HepG2 (cell line): ENCODE measurements around the gene ZDHHC3. TPM values are rescaled to one million over a fixed set of nuclear protein-coding genes. Genes with fewer than 3 reads are reported as not detected.

Experiments
- ATAC-seq: fragments of 200-7000 bp; cut with Tn5 transposase; 3 replicates; pipeline ENCODE4 v1.9.1; 2020; ENCODE audit warnings: mild to moderate bottlenecking, moderate library complexity
- BruUV-seq: library from RNA; stranded (reverse); fragments of 400-500 nt; replicated peaks from 2 replicates; lab custom pipeline; 2021; lab: Mats Ljungman, UMichigan
- CTCF ChIA-PET: fragments of 300-600 bp; formaldehyde crosslinking; extraction: SDS; loops from one replicate; lab custom pipeline; 2021; ENCODE audit warnings: low total read pairs, inconsistent platforms, low intra/inter-chr PET ratio; lab: Yijun Ruan, JAX
- POLR2A ChIA-PET: fragments of 350-600 bp; sonication (Branson Sonifier 250); formaldehyde crosslinking; loops from one replicate; lab custom pipeline; 2020; ENCODE audit warnings: antibody characterized with exemption, inconsistent platforms; lab: Yijun Ruan, JAX
- DNase-seq: peaks from one replicate; pipeline ENCODE4 v3.0.0-alpha.2; 2015; ENCODE audit warnings: low spot score
- FAIRE-seq: peaks from 3 replicates; lab custom pipeline; 2011; peaks lifted over from hg19 to GRCh38; lab: Jason Lieb, UNC
- H2AFZ ChIP-seq: one replicate; pipeline ENCODE4 v1.6.1; 2011; ENCODE audit warnings: low read length, inconsistent platforms
- H3K27ac ChIP-seq: fragments of 300-600 bp; 3 replicates; pipeline ENCODE4 v1.8.0; 2011; ENCODE audit warnings: mixed run types, mild to moderate bottlenecking, mixed read lengths, low read length, inconsistent platforms; ENCODE audit not compliant: insufficient read depth; ENCODE audit errors: extremely low read length
- H3K27me3 ChIP-seq, 2 experiments: fragments of 200-600 bp in 1 of 2; 2 replicates in 1 of 2; 3 replicates in 1 of 2; pipeline versions ENCODE4 v1.6.0 to v1.8.0; 2011; ENCODE audit warnings: low read length in 2 of 2, mild to moderate bottlenecking in 2 of 2, moderate library complexity in 2 of 2, inconsistent platforms in 1 of 2; ENCODE audit not compliant: insufficient read depth in 2 of 2, control insufficient read depth in 1 of 2
- H3K36me3 ChIP-seq, 2 experiments: fragments of 200-600 bp in 1 of 2; replicated peaks in 1 of 2; 2 replicates in 1 of 2; 3 replicates in 1 of 2; pipeline versions ENCODE4 v1.5.1 to v1.8.0; 2011; ENCODE audit warnings: low read length in 2 of 2, inconsistent platforms in 1 of 2; ENCODE audit not compliant: insufficient read depth in 2 of 2, control insufficient read depth in 1 of 2
- H3K4me1 ChIP-seq: 2 replicates; pipeline ENCODE4 v1.5.1; 2012; ENCODE audit warnings: low read length, inconsistent platforms; ENCODE audit not compliant: insufficient read depth
- H3K4me2 ChIP-seq: 2 replicates; pipeline ENCODE4 v1.6.0; 2011; ENCODE audit warnings: low read depth, low read length, inconsistent platforms
- H3K4me3 ChIP-seq, 3 experiments: fragments of 200-600 bp in 1 of 3; sonication (generic), shearing (Covaris generic) in 1 of 3; replicated peaks in 1 of 3; 2 replicates each; pipeline ENCODE4 v1.5.1; 2011 to 2016; ENCODE audit warnings: low read length in 3 of 3, inconsistent platforms in 2 of 3, low read depth in 2 of 3, mild to moderate bottlenecking in 2 of 3, control low read depth in 1 of 3, mixed read lengths in 1 of 3; ENCODE audit not compliant: insufficient read depth in 1 of 3
- H3K79me2 ChIP-seq: one replicate; pipeline ENCODE4 v1.6.1; 2011; ENCODE audit warnings: low read length, inconsistent platforms; ENCODE audit not compliant: insufficient read depth
- H3K9ac ChIP-seq: 2 replicates; pipeline ENCODE4 v1.6.0; 2011; ENCODE audit warnings: mild to moderate bottlenecking, low read depth, low read length, inconsistent platforms; ENCODE audit not compliant: insufficient read depth
- H3K9me3 ChIP-seq: 2 replicates; pipeline ENCODE4 v1.5.1; 2012; ENCODE audit warnings: mild to moderate bottlenecking, low read length
- H4K20me1 ChIP-seq: 2 replicates; pipeline ENCODE4 v1.6.0; 2011; ENCODE audit warnings: inconsistent platforms, mild to moderate bottlenecking, low read length, moderate library complexity; ENCODE audit not compliant: insufficient read depth
- ARID3A ChIP-seq: IDR thresholded peaks from 2 replicates; pipeline ENCODE4 v1.6.1; 2012; ENCODE audit warnings: low read depth, low read length, improper control_type of control experiment
- BCL3 ChIP-seq: sonication (generic); formaldehyde crosslinking; IDR thresholded peaks from 2 replicates; pipeline ENCODE4 v1.5.1; 2020; ENCODE audit warnings: mild to moderate bottlenecking, missing genetic modification reagents, moderate library complexity
- BRF2 ChIP-seq: sonication (generic); formaldehyde crosslinking; IDR thresholded peaks from 2 replicates; pipeline ENCODE4 v1.8.1; 2022; ENCODE audit warnings: mild to moderate bottlenecking, missing genetic modification reagents
- DBP ChIP-seq: sonication (generic); formaldehyde crosslinking; IDR thresholded peaks from 2 replicates; pipeline ENCODE4 v1.4.0; 2020; ENCODE audit warnings: missing genetic modification reagents; ENCODE audit errors: not compliant biosample characterization
- E2F5 ChIP-seq: sonication (generic); formaldehyde crosslinking; conservative IDR thresholded peaks from 2 replicates; pipeline ENCODE4 v1.4.0; 2020; ENCODE audit warnings: missing genetic modification reagents
- SMYD3 ChIP-seq: sonication (generic); formaldehyde crosslinking; IDR thresholded peaks from 2 replicates; pipeline ENCODE4 v1.8.1; 2023; ENCODE audit warnings: mild to moderate bottlenecking, missing genetic modification reagents
- TAF15 ChIP-seq: fragments of 200-400 bp; formaldehyde crosslinking; IDR thresholded peaks from one replicate; pipeline ENCODE4 v1.6.1; 2018; ENCODE audit warnings: mild to moderate bottlenecking, low read depth, low read length; ENCODE audit not compliant: poor library complexity, severe bottlenecking
- TCF7 ChIP-seq: sonication (generic); IDR thresholded peaks from 2 replicates; pipeline ENCODE4 v1.6.1; 2016; ENCODE audit warnings: antibody characterized with exemption, low read depth
- TRIM24 ChIP-seq: sonication (generic); formaldehyde crosslinking; IDR thresholded peaks from 2 replicates; pipeline ENCODE4 v1.8.0; 2022; ENCODE audit warnings: mild to moderate bottlenecking, missing genetic modification reagents
- ZFP41 ChIP-seq: sonication (generic); formaldehyde crosslinking; IDR thresholded peaks from 2 replicates; pipeline ENCODE4 v1.4.0; 2020; ENCODE audit warnings: mild to moderate bottlenecking, missing genetic modification reagents, borderline replicate concordance
- ZNF367 ChIP-seq: sonication (generic); formaldehyde crosslinking; IDR thresholded peaks from 2 replicates; pipeline ENCODE4 v1.4.0; 2020; ENCODE audit warnings: missing genetic modification reagents, borderline replicate concordance
- ZNF510 ChIP-seq: sonication (generic); formaldehyde crosslinking; IDR thresholded peaks from 2 replicates; pipeline ENCODE4 v1.4.0; 2020; ENCODE audit warnings: low read depth, mild to moderate bottlenecking, missing genetic modification reagents
- ZNF652 ChIP-seq: IDR thresholded peaks from 2 replicates; pipeline ENCODE4 v1.6.1; 2016; ENCODE audit warnings: low read depth, borderline replicate concordance
- ZNF792 ChIP-seq: IDR thresholded peaks from 2 replicates; pipeline ENCODE4 v1.6.1; 2016
- WGBS: methylation state at CpG from one replicate; pipeline ENCODE4 v1.1.6; 2017; ENCODE audit warnings: low lambda C conversion rate; 5-methylcytosine and 5-hydroxymethylcytosine counted together
- in situ Hi-C: cut with HindIII; loops from 2 replicates; pipeline ENCODE4 v1.10.0; 2017; ENCODE audit warnings: low pct_unique_long_range_greater_than_20kb; ENCODE audit not compliant: extremely low pct_ligation_motif_present
- intact Hi-C: fragments of 100-400 bp; cut with micrococcal nuclease; formaldehyde crosslinking; loops from one replicate; pipeline ENCODE4 v1.10.0; 2022; ENCODE audit not compliant: unreplicated experiment
- polyA plus RNA-seq, 8 experiments: library from polyadenylated mRNA; depleted of rRNA in 3 of 8; stranded (reverse) in 7 of 8; unstranded in 1 of 8; fragments of >200 nt; fragmentation: Illumina TruSeq in 4 of 8; extraction: Trizol in 4 of 8; gene quantifications; 2 replicates each; pipeline versions ENCODE4 v1.2.1 to v1.2.3, GENCODE V29; 2011 to 2016; ENCODE audit warnings: low read depth in 4 of 8, missing spikeins in 1 of 8, mixed read lengths in 1 of 8; ENCODE audit not compliant: insufficient read depth in 1 of 8
- total RNA-seq, 5 experiments: library from RNA; depleted of rRNA; stranded (reverse); fragments of >200 nt; fragmentation: Illumina TruSeq; extraction: Trizol; gene quantifications; 2 replicates each; pipeline ENCODE4 v1.2.3, GENCODE V29; 2016; ENCODE audit warnings: low read depth in 1 of 5

Gene ZDHHC3
- total and polyA plus RNA-seq, 2 of the 13 experiments (the other 11 are each of a cell fraction or from before 2014, with no cell fraction given): 44.1 to 65.7 TPM

GRCh38 chr3:44958386-44958785, 17.6 kb downstream of the ZDHHC3 start:
- DNase-seq: no peak
- Histone ChIP-seq H2AFZ (no peak overlapping the region), H3K9me3 (no peaks in the 10 kb centered on the region), H3K4me3 (no peak overlapping the region), H3K9ac (no peak overlapping the region), H3K27me3 (no peaks in the 10 kb centered on the region), H3K4me1 (peaks cover 19% of the 10 kb centered on the region), H4K20me1 (no peaks in the 10 kb centered on the region), H3K4me2 (no peak overlapping the region), H3K36me3 (peaks cover 14 to 26% of the 10 kb centered on the region in 2 experiments; a peak in 4 of 5 replicates), H3K79me2 (peaks cover 18% of the 10 kb centered on the region), H3K27ac (no peak overlapping the region)
- TF ChIP-seq ZNF367 (CRISPR knock-in tag) (no peak), ZNF510 (no peak), BRF2 (CRISPR knock-in tag) (no peak), TRIM24 (CRISPR knock-in tag) (no peak), TCF7 (no peak), DBP (CRISPR knock-in tag) (no peak), ZNF792 (CRISPR knock-in tag) (no peak), TAF15 (no peak), BCL3 (CRISPR knock-in tag) (no peak), E2F5 (CRISPR knock-in tag) (no peak), ZNF652 (no peak), ZFP41 (CRISPR knock-in tag) (no peak), SMYD3 (no peak), ARID3A (no peak)
- WGBS: 97% methylated on average over 5 of the region's 7 CpGs
- no peak for FAIRE-seq
- POLR2A ChIA-PET: no interaction called here
- CTCF ChIA-PET: no interaction called here
- no TSS peak for BruUV-seq
- intact Hi-C loops: no loop called here
- in situ Hi-C loops: no loop called here
- ATAC-seq: no peak
